UCSD-AML1 (cell line): Measurements from ENCODE around the gene LUZP2.
A peak's percentile ranks its signal among the peaks of the same experiment; 100 is the strongest.

Source experiments
- DNase-seq: peaks from one replicate; lab custom pipeline; 2025; ENCODE audit not compliant: unreplicated experiment; lab: John Stamatoyannopoulos, UW

The LUZP2 gene

GRCh38 chr11:24805671-24806070 is 308.8 kb downstream of the LUZP2 start:
- no peak for DNase-seq

DNA sequence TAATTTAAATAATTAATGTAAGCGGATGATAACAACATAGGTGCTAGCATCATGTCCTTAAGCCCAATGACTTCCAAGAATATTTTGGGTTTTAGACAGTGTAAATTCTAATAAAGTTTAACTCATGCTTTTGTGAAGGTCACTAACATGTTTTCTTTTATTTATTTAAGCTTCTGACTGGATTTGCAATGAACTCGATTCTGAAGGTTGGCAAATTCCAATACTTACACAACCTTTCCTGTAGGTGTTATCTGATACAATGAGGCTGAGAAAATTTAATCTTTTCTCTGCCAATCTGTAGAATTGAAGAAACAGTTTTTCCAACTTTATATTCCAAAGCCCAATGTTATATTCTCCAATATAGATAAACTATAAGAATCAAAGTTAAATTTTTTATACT is 311.3 kb downstream of the LUZP2 start:
- no peak for DNase-seq

- DNase-seq: no peak
Observed at GRCh38 chr11:24819006-24819405, 322.2 kb downstream of the LUZP2 start.

GRCh38 chr11:24819863-24820434 is 323.1 kb downstream of the LUZP2 start:
- DNase-seq: no peak

DNA sequence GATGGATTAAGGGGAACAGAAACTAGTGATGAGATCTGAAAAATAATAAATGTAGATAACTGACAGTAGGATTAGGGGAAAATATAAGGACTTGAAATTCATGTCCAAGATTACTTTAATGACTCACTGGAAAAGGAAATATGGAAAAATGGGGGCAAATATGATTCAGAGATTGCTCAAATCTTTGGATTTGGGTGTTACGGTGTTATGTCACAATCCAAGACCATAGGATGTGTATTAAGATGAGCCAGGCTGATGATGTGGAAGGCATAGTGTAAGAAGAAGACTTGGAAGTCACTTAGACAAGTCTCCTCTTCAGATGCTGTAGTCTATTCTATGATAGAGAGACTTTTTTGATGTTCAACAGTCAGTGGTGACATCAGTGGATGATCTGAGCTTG is 323.7 kb downstream of the LUZP2 start:
- no peak for DNase-seq

GRCh38 chr11:24828938-24829605 is 332.2 kb downstream of the LUZP2 start:
- DNase-seq: no peak

GRCh38 chr11:24833573-24833972 is 336.7 kb downstream of the LUZP2 start:
- DNase-seq: peak; percentile 55

GRCh38 chr11:24837112-24837511 is 340.3 kb downstream of the LUZP2 start:
- DNase-seq: no peak

DNA sequence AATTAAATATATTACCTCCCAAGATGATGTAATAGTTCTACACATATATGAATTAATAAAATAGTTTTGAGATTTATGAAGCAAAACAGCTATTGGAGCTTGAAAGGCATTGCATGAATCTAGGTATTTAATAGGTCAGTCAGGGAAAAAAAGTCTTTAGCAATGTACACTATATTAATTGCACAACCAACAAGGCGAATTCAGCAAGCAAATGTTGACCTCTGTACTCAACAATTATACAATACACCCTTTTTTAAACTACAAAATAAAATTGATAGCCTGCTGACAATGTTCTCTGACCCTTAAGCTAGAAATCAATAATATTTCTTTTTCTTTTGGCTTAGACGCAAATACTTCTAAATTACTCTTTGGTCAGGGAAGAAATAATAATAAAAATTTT is 345.5 kb downstream of the LUZP2 start:
- DNase-seq: no peak

GRCh38 chr11:24844406-24844805 is 347.6 kb downstream of the LUZP2 start:
- DNase-seq: no peak

GRCh38 chr11:24848857-24849256 is 352.0 kb downstream of the LUZP2 start:
- no peak for DNase-seq

DNA sequence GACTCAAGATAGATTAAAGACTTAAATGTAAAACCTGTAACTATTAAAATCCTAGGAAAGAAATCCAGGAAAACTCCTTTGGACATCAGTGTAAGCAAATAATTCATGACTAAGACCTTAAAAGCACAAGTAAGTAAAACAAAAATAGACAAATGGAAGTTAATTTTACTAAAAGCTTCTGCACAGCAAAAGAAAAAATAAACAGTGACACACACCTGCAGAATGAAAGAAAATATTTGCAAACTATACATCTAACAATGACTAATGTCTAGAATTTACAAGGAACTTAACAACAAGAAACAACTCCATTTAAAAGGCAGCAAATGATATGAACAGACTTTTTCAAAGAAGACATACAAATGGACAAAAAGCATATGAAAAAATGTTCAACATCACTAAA is 359.1 kb downstream of the LUZP2 start:
- no peak for DNase-seq

DNA sequence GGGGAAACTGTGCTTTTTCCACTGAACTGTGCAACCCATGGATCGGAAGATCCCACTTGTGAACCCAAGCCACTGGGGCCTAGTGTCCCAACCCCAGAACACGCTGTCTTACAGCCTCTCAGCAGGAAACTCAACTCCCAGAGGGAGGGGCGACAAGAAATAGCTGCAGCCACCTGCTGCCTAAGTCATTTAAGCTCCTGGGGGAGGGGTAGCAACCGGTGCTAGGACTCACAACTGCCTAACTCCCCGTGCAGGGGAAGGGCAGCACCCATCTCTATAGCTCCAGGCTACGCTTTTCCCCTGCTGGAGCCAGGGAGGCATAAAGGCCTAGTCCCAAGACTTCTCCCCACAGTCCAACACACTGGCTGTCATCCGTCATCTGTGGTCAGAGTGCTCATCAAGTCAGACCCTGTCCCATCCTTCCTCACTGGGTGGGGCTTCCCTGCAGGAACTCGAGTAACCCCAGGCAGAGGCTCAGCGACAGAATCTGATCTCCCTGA is 363.0 kb downstream of the LUZP2 start:
- DNase-seq: no peak

GRCh38 chr11:24861440-24861839 is 364.6 kb downstream of the LUZP2 start:
- DNase-seq: no peak

DNA sequence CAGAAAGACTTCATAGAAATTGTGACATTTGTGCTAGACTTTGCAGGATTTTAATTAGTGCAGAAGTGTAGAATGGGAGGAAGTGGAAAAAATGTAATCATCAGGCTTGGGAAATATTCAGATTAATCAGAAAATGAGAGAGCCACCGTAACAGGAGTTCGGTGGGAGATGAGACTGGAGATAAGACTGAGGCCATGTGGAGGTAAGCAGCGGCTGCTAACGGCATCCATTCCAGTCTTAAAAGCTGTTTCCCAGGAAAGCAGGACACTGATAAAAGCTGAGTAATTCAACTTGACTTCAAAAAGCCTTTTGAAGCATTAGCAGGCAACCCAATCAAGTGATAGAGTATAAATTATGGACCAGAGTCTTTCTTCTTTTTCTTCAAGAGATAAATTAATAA is 369.9 kb downstream of the LUZP2 start:
- DNase-seq: no peak

DNA sequence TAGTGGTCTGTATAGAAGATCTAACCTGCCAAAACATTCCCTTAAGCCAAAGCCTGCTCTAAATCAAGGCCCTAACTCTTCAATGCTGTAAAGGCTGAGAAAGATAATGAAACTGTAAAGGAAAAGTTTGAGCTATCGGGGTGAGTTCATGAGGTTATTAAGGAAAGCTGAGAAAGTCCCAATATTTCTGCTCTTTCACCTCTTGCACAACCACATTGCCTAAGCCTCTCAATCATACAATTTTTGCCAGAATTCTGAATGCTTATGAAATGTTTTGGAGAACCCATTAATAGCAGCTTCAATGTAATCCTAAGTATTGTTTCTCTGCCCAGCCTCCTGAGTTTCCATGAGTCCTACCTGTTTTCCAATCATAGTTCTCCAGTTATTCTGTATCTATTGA is 373.2 kb downstream of the LUZP2 start:
- no peak for DNase-seq

- no peak for DNase-seq
Observed at GRCh38 chr11:24872186-24872585, 375.3 kb downstream of the LUZP2 start.

GRCh38 chr11:24872651-24873311 is 375.9 kb downstream of the LUZP2 start:
- DNase-seq: no peak

- no peak for DNase-seq
Observed at GRCh38 chr11:24880962-24881361, 384.1 kb downstream of the LUZP2 start.

DNA sequence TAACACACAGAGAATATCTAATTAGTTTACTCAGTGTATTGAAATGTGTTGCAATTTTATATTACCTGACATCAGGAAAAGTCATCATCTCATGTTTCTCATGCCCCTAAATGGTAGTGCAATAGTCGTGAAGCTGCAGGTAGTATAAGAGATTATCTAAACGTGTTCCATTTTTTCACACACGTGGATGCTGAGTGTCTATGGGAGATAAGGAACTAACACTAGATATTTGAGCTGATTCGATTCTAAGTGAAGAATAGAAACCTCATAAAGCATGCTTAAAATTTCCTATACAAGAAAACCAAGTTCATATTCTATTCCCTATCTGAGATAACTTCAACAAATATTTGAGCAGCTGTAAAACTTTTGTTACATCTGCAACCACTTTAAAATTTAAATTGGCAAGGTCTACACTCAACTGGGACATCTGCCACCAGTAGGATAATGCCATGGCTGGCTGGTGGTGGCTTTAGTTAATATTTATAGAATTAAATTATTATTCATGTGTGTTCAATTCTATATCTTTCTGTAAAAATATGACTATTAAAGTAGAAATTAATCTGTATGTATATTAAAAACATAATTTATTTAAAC is 388.8 kb downstream of the LUZP2 start:
- DNase-seq: no peak

GRCh38 chr11:24886880-24887619 is 390.2 kb downstream of the LUZP2 start:
- no peak for DNase-seq
